Activated naive CD4-positive, alpha-beta T cell treated with anti-CD3 and anti-CD28 coated beads for 36 hours (primary cell): ENCODE data around the gene RPL9. TPM values are rescaled to one million over a fixed set of nuclear protein-coding genes. Genes with fewer than 3 reads are reported as not detected.

Experiments
- CTCF ChIA-PET: fragments of 350-600 bp; sonication (Branson Sonifier 250); formaldehyde crosslinking; loops from one replicate; lab custom pipeline; 2021; ENCODE audit warnings: antibody characterized with exemption; lab: Charles Lee
- DNase-seq: peaks from one replicate; pipeline ENCODE4 v3.0.0-alpha.2; 2020
- H3K27ac Mint-ChIP-seq: one replicate; pipeline ENCODE4 v1.8.0; 2021; ENCODE audit warnings: mild to moderate bottlenecking, mixed read lengths
- H3K27me3 Mint-ChIP-seq: one replicate; pipeline ENCODE4 v1.8.0; 2021; ENCODE audit warnings: low read depth, mixed read lengths
- H3K36me3 Mint-ChIP-seq: one replicate; pipeline ENCODE4 v1.8.0; 2021; ENCODE audit warnings: low read depth, mixed read lengths
- H3K4me1 Mint-ChIP-seq: one replicate; pipeline ENCODE4 v1.8.0; 2021; ENCODE audit warnings: low read depth, mixed read lengths
- H3K4me3 Mint-ChIP-seq: one replicate; pipeline ENCODE4 v1.8.0; 2021; ENCODE audit warnings: mild to moderate bottlenecking, moderate library complexity, mixed read lengths
- H3K9me3 Mint-ChIP-seq: one replicate; pipeline ENCODE4 v1.8.0; 2021; ENCODE audit warnings: mixed read lengths
- intact Hi-C: fragments of 100-400 bp; cut with micrococcal nuclease; formaldehyde crosslinking; loops from one replicate; pipeline ENCODE4 v1.15.1; 2023
- microRNA-seq: library from miRNA; unstranded; fragments of <30 nt; microRNA quantifications from one replicate; pipeline ENCODE4 v1.2.0, GENCODE V29; 2022; ENCODE audit warnings: borderline microRNAs expressed, borderline replicate concordance
- total RNA-seq, 2 experiments: library from RNA; stranded (reverse); gene quantifications; one replicate each; pipeline ENCODE4 v1.2.3, GENCODE V29; 2021

The RPL9 gene
- total RNA-seq, 2 experiments from 2014 or later, result 2,383 to 2,428 TPM

GRCh38 chr4:39407584-39407885 is 51.2 kb downstream of the RPL9 start:
- H3K36me3 Mint-ChIP-seq, result no peaks in the 10 kb centered on the region
- intact Hi-C loops, result no loop called here
- no peak for DNase-seq
- H3K9me3 Mint-ChIP-seq, result no peaks in the 10 kb centered on the region
- CTCF ChIA-PET, result interaction anchor here (0.6 kb wide), 1 partner anchor 100 kb away, joined by 3 read pairs; no protein-coding TSS in a partner anchor
- no peaks in the 10 kb centered on the region for H3K4me1 Mint-ChIP-seq
- H3K27ac Mint-ChIP-seq, result no peak overlapping the region
- H3K4me3 Mint-ChIP-seq, result no peak overlapping the region
- H3K27me3 Mint-ChIP-seq, result no peaks in the 10 kb centered on the region

GRCh38 chr4:39406763-39407583 is 51.7 kb downstream of the RPL9 start, which contains the start of gene KLB:
TSS of gene KLB (plus strand) at chr4:39406930. CDS start at chr4:39406950, 20 bp downstream.
- Mint-ChIP-seq H3K27me3 (no peaks in the 10 kb centered on the region), H3K9me3 (no peaks in the 10 kb centered on the region), H3K4me3 (no peak within 1 kb of the TSS), H3K4me1 (no peaks in the 10 kb centered on the region), H3K27ac (no peak within 1 kb of the TSS), H3K36me3 (no peaks in the 10 kb centered on the region)
- CTCF ChIA-PET, result interaction anchor here (0.6 kb wide), 2 partner anchors 99 to 229 kb away, joined by 3 read pairs; no protein-coding TSS in a partner anchor
- intact Hi-C loops, result no loop called here
- no peak for DNase-seq

Small RNAs within 50 kb of the gene (microRNA-seq; reads per million reads assigned to microRNA genes)
- gene MIR5591, result not detected

Other genes starting within 250 kb of the RPL9 start
- gene RFC1, start 92.6 kb downstream of the RPL9 start, total RNA-seq, result 100 to 1,000 TPM; 109 to 123 TPM
- not detected for gene KLB, start 52.0 kb downstream of the RPL9 start, total RNA-seq
- gene LIAS, start 134 bp upstream of the RPL9 start, total RNA-seq, result 10 to 100 TPM; 30.9 to 31.7 TPM
- 10 to 100 TPM; 11.7 to 14.6 TPM for gene UGDH, start 68.5 kb upstream of the RPL9 start, total RNA-seq
- gene SMIM14, start 179.9 kb upstream of the RPL9 start, total RNA-seq, result 1 to 10 TPM; 2.7 to 3.9 TPM
- gene UBE2K, start 239.2 kb upstream of the RPL9 start, total RNA-seq, result 10 to 100 TPM; 60.6 to 69.5 TPM